Stimulated activated CD8-positive, alpha-beta memory T cell treated with anti-CD3 and anti-CD28 coated beads, Interleukin-15, amount 100 ng/mL, for 48 hours (primary cell): ENCODE data around the gene SEM1.
"Not testable (repeated sequence)": the region's sequence is repeated elsewhere in the genome, so short reads cannot be mapped to it uniquely, and the experiment has no call there.

ENCODE experiments used
- DNase-seq, 2 donors: peaks; one replicate each; pipeline ENCODE4 v3.0.0-alpha.2; 2020; ENCODE audit warnings: low read depth in 2 of 2

The SEM1 gene

GRCh38 chr7:96663457-96663856 lies 46.2 kb downstream of the SEM1 start:
- DNase-seq: no peak

GRCh38 chr7:96662151-96662550 lies 47.5 kb downstream of the SEM1 start:
- DNase-seq: not testable (repeated sequence)

GRCh38 chr7:96658022-96658412 lies 51.6 kb downstream of the SEM1 start:
- no peak for DNase-seq

- no peak for DNase-seq
Observed at GRCh38 chr7:96657347-96658021, 52.2 kb downstream of the SEM1 start.

- no peak for DNase-seq
Observed at GRCh38 chr7:96655956-96656355, 53.7 kb downstream of the SEM1 start.

GRCh38 chr7:96654630-96655188 lies 54.9 kb downstream of the SEM1 start:
- DNase-seq: no peak

- no peak for DNase-seq
Observed at GRCh38 chr7:96649981-96650380, 59.7 kb downstream of the SEM1 start.

GRCh38 chr7:96648784-96649183 lies 60.9 kb downstream of the SEM1 start:
- no peak for DNase-seq

GRCh38 chr7:96647733-96648132 lies 61.9 kb downstream of the SEM1 start:
- DNase-seq: no peak

GRCh38 chr7:96645084-96645483 lies 64.6 kb downstream of the SEM1 start:
- no peak for DNase-seq

- DNase-seq: not testable (repeated sequence)
Observed at GRCh38 chr7:96643436-96643835, 66.2 kb downstream of the SEM1 start.

GRCh38 chr7:96640054-96640453 lies 69.6 kb downstream of the SEM1 start:
- no peak for DNase-seq
